AG04450 (cell line): ENCODE data around the gene PRIM1. TPM values are rescaled to one million over a fixed set of nuclear protein-coding genes. Genes with fewer than 3 reads are reported as not detected.
"Not testable (repeated sequence)": the region's sequence is repeated elsewhere in the genome, so short reads cannot be mapped to it uniquely, and the experiment has no call there.

Experiments used
- CTCF ChIA-PET: fragments of 300-600, 350-600 bp; formaldehyde crosslinking; extraction: SDS; loops from one replicate; lab custom pipeline; 2022; ENCODE audit warnings: antibody characterized with exemption, inconsistent platforms; lab: Charles Lee
- POLR2A ChIA-PET: fragments of 350-600 bp; formaldehyde crosslinking; extraction: SDS; loops from one replicate; lab custom pipeline; 2021; ENCODE audit warnings: antibody characterized with exemption, inconsistent platforms; lab: Yijun Ruan, JAX
- DNase-seq: peaks from one replicate; pipeline ENCODE4 v3.0.0-alpha.2; 2011; ENCODE audit warnings: low read depth, low spot score
- H3K27ac ChIP-seq: one replicate; pipeline ENCODE4 v1.5.1; 2012; ENCODE audit warnings: low read depth, low read length, control low read depth
- H3K27me3 ChIP-seq: one replicate; pipeline ENCODE4 v1.6.0; 2012; ENCODE audit warnings: low read length; ENCODE audit not compliant: control insufficient read depth, insufficient read depth
- H3K4me3 ChIP-seq: 2 replicates; pipeline ENCODE4 v1.5.1; 2011; ENCODE audit warnings: mild to moderate bottlenecking, low read depth, low read length, control low read depth
- H3K9me3 ChIP-seq: 2 replicates; pipeline ENCODE4 v1.5.1; 2012; ENCODE audit warnings: low read length; ENCODE audit not compliant: control insufficient read depth, insufficient read depth
- CTCF ChIP-seq: IDR thresholded peaks from 2 replicates; pipeline ENCODE4 v1.5.1; 2011; ENCODE audit warnings: low read depth, low read length, control low read depth, inconsistent platforms
- polyA plus RNA-seq: library from polyadenylated mRNA; depleted of rRNA; stranded (reverse); fragments of >200 nt; gene quantifications from 2 replicates; pipeline ENCODE4 v1.2.3, GENCODE V29; 2011

PRIM1 gene
- polyA plus RNA-seq, 1 experiment = 6.2 TPM

- Histone ChIP-seq H3K27me3 (no peaks in the 10 kb centered on the region), H3K27ac (no peak overlapping the region), H3K9me3 (peaks cover 8% of the 10 kb centered on the region; the same call in 1 of the 2 replicates), H3K4me3 (no peak overlapping the region)
- DNase-seq = no peak
- no peak for TF ChIP-seq CTCF
- ChIA-PET CTCF (interaction anchor here (1.0 to 7.5 kb wide), 6 partner anchors 121 to 303 kb away, joined by 3 to 83 read pairs (median 21); partner anchors contain the start of gene ZBTB39), POLR2A (interaction anchor here (0.5 to 0.6 kb wide), 2 partner anchors 259 to 353 kb away, joined by 3 read pairs; no protein-coding TSS in a partner anchor)
Measured at GRCh38 chr12:56758728-56759262, 6.7 kb upstream of the PRIM1 start.

- H3K4me3 ChIP-seq, DNase-seq, H3K27ac ChIP-seq, POLR2A ChIA-PET, H3K27me3 ChIP-seq, H3K9me3 ChIP-seq: not testable (repeated sequence)
- CTCF ChIA-PET = interaction anchor here (0.6 to 7.5 kb wide), 12 partner anchors 8 to 303 kb away, joined by 3 to 83 read pairs (median 5); partner anchors contain the start of gene ZBTB39
Measured at GRCh38 chr12:56757971-56758370, 5.8 kb upstream of the PRIM1 start.

- DNase-seq = no peak
- H3K27ac ChIP-seq = no peak overlapping the region
- no peak for TF ChIP-seq CTCF
- POLR2A ChIA-PET = interaction anchor here (1.1 kb wide), 1 partner anchor 28 kb away, joined by 3 read pairs; the partner anchor contains the start of gene NACA
- no peaks in the 10 kb centered on the region for H3K27me3 ChIP-seq
- no peak overlapping the region for H3K4me3 ChIP-seq
- H3K9me3 ChIP-seq = peaks cover 5% of the 10 kb centered on the region; the same call in 1 of the 2 replicates
- CTCF ChIA-PET = interaction anchor here (1.0 to 7.5 kb wide), 4 partner anchors 10 to 309 kb away, joined by 5 to 83 read pairs (median 8); partner anchors contain the start of gene ZBTB39
Measured at GRCh38 chr12:56753566-56753965, 1.4 kb upstream of the PRIM1 start.

- POLR2A ChIA-PET, H3K9me3 ChIP-seq, H3K27ac ChIP-seq, H3K27me3 ChIP-seq, DNase-seq, H3K4me3 ChIP-seq: not testable (repeated sequence)
- CTCF ChIA-PET = interaction anchor here (0.6 kb wide), 1 partner anchor 83 kb away, joined by 6 read pairs; no protein-coding TSS in a partner anchor
Measured at GRCh38 chr12:56750596-56750995, 1.5 kb downstream of the PRIM1 start.

- ChIA-PET POLR2A (no interaction called here), CTCF (interaction anchor here (0.5 to 0.6 kb wide), 2 partner anchors 13 to 252 kb away, joined by 3 to 4 read pairs; no protein-coding TSS in a partner anchor)
- no peak overlapping the region for H3K4me3 ChIP-seq
- DNase-seq = no peak
- no peaks in the 10 kb centered on the region for H3K27me3 ChIP-seq
- no peak overlapping the region for H3K27ac ChIP-seq
- H3K9me3 ChIP-seq = no peaks in the 10 kb centered on the region
- TF ChIP-seq CTCF = no peak
Measured at GRCh38 chr12:56749853-56750252, 2.3 kb downstream of the PRIM1 start.

- Histone ChIP-seq H3K27ac (no peak overlapping the region), H3K9me3 (no peaks in the 10 kb centered on the region), H3K4me3 (no peak overlapping the region), H3K27me3 (no peaks in the 10 kb centered on the region)
- DNase-seq = no peak
- ChIA-PET CTCF (interaction anchor here (0.6 kb wide), 1 partner anchor 252 kb away, joined by 3 read pairs; no protein-coding TSS in a partner anchor), POLR2A (no interaction called here)
- no peak for TF ChIP-seq CTCF
Measured at GRCh38 chr12:56749359-56749758, 2.8 kb downstream of the PRIM1 start.
